Stimulated activated CD8-positive, alpha-beta memory T cell treated with anti-CD3 and anti-CD28 coated beads, Interleukin-4, amount 100 ng/mL, for 1 hour (primary cell): ENCODE results near the gene SIGLEC11.
"Not testable (repeated sequence)": the region's sequence is repeated elsewhere in the genome, so short reads cannot be mapped to it uniquely, and the experiment has no call there.

ENCODE experiments used
- DNase-seq, 2 donors: peaks; one replicate each; pipeline ENCODE4 v3.0.0-alpha.2; 2020; ENCODE audit warnings: low read depth in 2 of 2, low spot score in 1 of 2

SIGLEC11 gene

GRCh38 chr19:49927526-49928264 is 33.3 kb downstream of the SIGLEC11 start:
- no peak for DNase-seq

- DNase-seq, result no peak
Measured at GRCh38 chr19:49926515-49926914, 34.5 kb downstream of the SIGLEC11 start.

DNA sequence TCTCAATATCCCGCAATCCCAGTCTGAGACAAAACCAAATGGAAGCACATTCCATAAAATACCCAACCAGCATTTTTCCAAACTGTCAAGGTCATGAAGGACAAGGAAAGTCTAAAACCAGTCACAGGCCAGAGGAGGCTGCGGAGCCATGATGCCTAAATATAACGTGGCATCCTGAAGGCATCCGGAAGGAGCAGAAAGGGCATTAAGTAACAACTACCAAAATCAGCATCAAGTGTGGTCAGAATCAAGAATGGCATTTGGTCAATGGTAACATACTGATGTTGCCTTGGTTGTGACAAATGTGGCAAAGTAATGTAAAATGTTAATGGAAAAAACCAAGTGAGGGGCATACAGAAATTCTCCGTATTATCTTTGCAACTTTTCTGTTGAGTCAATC is 35.5 kb downstream of the SIGLEC11 start:
- DNase-seq, result no peak

GRCh38 chr19:49924881-49925210 is 36.1 kb downstream of the SIGLEC11 start:
- DNase-seq, result not testable (repeated sequence)

- DNase-seq, result no peak
Measured at GRCh38 chr19:49924004-49924880, 36.7 kb downstream of the SIGLEC11 start.

DNA sequence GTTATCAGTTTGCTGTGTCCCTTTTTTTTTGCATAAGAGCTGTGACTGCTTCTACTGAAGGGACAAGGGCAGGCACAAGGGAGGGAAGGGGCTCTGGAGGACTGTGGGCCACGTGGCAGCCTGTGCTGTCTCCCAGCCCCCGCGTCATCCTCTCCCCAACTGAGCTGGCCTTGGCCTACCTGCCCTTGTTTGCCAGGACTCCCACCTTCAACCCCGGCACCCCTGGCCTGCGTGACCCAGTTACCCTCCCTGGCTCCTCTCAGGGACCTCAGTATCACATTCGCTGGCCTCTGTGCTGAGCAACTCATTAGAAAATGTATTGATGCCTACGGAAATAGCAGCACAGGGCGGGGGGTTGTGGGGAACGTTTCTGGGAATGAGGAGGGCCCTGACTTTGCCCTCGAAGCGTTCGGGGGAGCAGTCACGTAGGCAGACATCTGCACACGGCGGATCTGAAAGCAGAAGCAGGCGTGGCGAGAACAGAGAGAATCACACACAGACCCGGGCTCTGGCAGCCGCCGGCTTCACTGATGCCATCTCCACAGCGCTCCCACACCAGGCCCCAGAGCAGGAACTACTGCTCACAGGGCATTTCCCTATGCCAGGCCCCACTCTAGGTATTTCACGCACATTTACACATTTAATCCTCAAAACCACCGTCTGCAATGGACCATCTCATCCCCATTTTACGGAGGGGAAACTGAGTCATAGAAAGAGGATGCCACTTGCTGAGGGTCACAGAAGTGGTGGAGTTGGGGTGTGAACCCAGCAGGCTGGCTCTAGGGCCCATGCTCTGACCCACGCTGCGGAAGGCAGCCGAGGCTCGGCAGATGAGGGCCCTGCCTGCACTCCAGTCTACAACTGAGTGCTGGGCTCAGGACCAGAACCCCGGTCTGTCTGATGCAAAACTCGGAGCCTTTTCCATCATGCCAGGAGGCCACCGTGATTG is 37.6 kb downstream of the SIGLEC11 start:
- DNase-seq, result no peak

- no peak for DNase-seq
Measured at GRCh38 chr19:49921871-49922795, 38.8 kb downstream of the SIGLEC11 start.

- no peak for DNase-seq
Measured at GRCh38 chr19:49920624-49921363, 40.2 kb downstream of the SIGLEC11 start.

DNA sequence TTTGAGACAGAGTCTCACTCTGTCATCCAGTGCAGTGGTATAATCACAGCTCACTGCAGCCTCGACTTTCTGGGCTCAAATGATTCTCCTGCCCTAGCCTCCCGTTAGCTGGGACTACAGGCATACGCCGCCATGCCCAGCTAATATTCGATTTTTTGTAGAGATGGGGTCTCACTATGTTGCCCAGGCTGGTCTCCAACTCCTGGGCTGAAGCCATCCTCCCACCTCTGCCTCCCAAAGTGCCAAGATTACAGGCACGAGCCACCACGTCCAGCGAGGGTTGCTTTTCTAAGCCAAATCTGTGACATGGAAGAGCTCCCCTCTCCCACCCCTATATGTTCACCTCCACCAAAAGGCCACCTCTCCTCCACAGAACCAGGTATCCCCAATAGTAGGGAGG is 42.9 kb downstream of the SIGLEC11 start:
- no peak for DNase-seq

DNA sequence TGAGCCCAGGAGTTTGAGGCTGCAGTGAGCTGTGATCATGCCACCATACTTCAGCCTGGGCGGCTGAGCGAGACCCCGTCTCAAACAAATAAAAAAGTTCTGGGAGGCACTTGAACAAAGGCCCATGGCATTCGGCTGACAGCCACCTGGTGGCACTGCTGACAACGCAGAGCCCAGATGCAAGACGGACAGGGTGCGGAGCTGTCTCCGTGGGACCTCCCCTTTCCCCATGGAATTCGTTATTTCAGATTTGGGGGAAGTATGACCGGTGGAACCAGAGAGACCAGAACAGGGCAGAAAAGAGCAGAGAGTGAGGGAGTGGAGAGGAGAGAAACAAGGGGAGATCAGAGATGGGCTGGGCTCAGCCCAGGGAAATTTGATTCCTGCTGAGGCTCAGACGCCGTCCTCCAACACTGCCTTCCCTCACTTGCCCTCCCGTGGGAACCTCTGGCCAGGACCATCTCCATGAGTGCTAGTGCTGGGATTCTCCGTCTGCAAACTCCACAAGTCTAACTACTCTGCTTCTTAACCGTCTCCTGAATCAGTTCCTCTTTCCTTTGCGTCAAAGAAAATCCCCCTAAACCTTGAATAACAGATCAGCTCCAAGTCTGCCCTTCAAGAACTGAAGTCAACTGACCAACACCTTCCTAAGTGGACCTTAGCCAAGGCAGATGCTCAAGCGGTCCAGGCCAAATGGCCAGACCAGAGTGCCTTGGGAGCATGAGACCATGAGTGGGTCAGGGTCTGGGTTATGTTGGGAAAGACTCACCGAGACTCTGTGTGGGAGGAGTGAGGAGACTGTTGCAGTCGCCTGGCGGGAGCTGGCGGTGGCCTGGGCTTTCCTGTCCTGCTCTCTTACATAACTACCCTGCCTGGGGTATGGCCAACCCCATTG is 43.9 kb downstream of the SIGLEC11 start:
- DNase-seq, result no peak

DNA sequence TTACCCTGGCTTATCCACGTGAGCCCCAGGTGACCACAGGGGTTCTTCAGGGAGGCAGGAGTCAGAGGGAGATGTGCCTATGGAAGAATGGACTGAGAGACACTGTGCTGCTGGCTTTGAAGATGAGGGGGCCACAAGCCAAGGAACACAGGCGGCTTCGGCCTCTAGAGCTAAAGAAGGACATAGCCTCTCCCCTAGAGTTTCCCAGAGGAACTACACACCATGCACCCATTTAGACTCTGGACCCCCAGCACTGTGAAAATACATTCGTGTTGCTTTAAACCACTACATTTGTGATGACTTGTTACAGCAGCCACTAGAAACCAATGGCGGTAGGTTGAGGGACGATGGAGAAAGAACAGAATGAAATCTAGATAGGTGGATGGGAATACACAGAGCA is 45.7 kb downstream of the SIGLEC11 start:
- DNase-seq, result no peak

GRCh38 chr19:49913720-49914119 is 47.3 kb downstream of the SIGLEC11 start:
- DNase-seq, result no peak

GRCh38 chr19:49912965-49913685 is 47.8 kb downstream of the SIGLEC11 start:
- DNase-seq, result no peak

DNA sequence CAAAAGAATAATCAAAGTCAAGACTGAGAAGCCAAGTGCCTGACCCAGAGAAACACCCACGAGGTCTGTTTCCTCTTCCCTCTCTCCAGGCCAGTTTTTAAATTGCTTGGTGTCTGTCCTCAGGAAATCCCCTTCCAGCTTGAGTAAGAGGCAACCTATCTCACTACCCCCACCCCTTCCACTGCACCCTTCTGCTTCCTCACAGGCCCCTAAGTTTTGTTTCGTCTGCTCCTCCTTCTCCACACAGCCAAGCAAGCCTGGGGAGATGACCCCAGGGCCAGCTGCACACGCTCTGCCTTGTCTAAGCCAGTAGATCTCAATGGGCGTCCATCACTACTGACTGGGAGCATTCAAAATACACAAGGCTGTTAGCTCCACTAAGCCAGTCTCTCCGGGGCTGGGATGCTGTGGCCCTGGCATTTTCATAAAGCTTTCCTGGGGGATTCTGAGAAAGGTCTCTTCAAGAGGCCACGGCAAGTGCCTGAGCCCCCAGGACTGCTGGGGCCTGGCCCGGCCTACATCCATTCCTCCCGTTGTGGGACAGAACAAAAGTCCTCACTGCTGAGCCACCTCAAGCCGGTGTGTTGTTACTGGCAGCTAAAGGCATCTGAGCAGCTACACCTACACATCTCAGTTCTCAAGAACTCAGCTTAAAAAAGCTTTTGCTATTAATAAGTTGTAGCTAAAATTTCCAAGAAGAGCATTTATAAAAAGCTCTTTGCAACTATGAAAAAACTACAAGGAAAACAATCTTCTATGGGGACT is 49.4 kb downstream of the SIGLEC11 start:
- DNase-seq, result no peak

- DNase-seq, result no peak
Measured at GRCh38 chr19:49910179-49910578, 50.8 kb downstream of the SIGLEC11 start.

GRCh38 chr19:49908480-49909420 is 52.2 kb downstream of the SIGLEC11 start:
- no peak for DNase-seq
